Liver (tissue), 9 donors: ENCODE measurements around the gene GREM2. TPM values are rescaled to one million over a fixed set of nuclear protein-coding genes. Genes with fewer than 3 reads are reported as not detected.

ENCODE experiments used
- DNase-seq: peaks from one replicate; pipeline ENCODE4 v3.0.0-alpha.2; 2017; ENCODE audit warnings: low spot score
- H3K27ac ChIP-seq, 2 donors: one replicate each; pipeline ENCODE4 v1.7.0; 2013; ENCODE audit warnings: inconsistent platforms in 2 of 2, low read length in 2 of 2, control low read depth in 1 of 2, low read depth in 1 of 2, mild to moderate bottlenecking in 1 of 2
- H3K27me3 ChIP-seq, 4 donors: one replicate each; pipeline versions ENCODE4 v1.6.1 to v1.7.0; 2013; ENCODE audit warnings: low read length in 3 of 4, inconsistent platforms in 1 of 4, mild to moderate bottlenecking in 1 of 4, moderate library complexity in 1 of 4; ENCODE audit not compliant: control insufficient read depth in 4 of 4, insufficient read depth in 4 of 4
- H3K36me3 ChIP-seq, 4 donors: one replicate each; pipeline versions ENCODE4 v1.6.1 to v1.7.0; 2013; ENCODE audit warnings: low read length in 3 of 4, mild to moderate bottlenecking in 3 of 4, low read depth in 1 of 4, moderate library complexity in 1 of 4; ENCODE audit not compliant: control insufficient read depth in 4 of 4, insufficient read depth in 3 of 4
- H3K4me1 ChIP-seq, 4 donors: one replicate each; pipeline versions ENCODE4 v1.6.1 to v1.7.0; 2013; ENCODE audit warnings: low read length in 3 of 4, mild to moderate bottlenecking in 3 of 4, moderate library complexity in 1 of 4; ENCODE audit not compliant: control insufficient read depth in 4 of 4, insufficient read depth in 4 of 4
- H3K4me3 ChIP-seq, 3 donors: one replicate each; pipeline versions ENCODE4 v1.6.1 to v1.7.0; 2013; ENCODE audit warnings: low read length in 3 of 3, control low read depth in 1 of 3, low read depth in 1 of 3, mild to moderate bottlenecking in 1 of 3
- H3K9ac ChIP-seq, 2 donors: one replicate each; pipeline ENCODE4 v1.7.0; 2013; ENCODE audit warnings: low read length in 2 of 2, mild to moderate bottlenecking in 2 of 2, moderate library complexity in 2 of 2, control low read depth in 1 of 2, low read depth in 1 of 2
- H3K9me3 ChIP-seq, 4 donors: one replicate each; pipeline versions ENCODE4 v1.6.1 to v1.7.0; 2013; ENCODE audit warnings: low read length in 3 of 4; ENCODE audit not compliant: control insufficient read depth in 4 of 4
- CTCF ChIP-seq: fragments of 150-350 bp; IDR thresholded peaks from 2 replicates; pipeline ENCODE4 v1.5.1; 2017; ENCODE audit warnings: improper control_type of control experiment, low read depth, low read length; ENCODE audit not compliant: missing input control
- EGR1 ChIP-seq, 2 donors: IDR thresholded peaks; 2 replicates each; pipeline ENCODE4 v1.6.1; 2016 to 2018; ENCODE audit warnings: antibody characterized with exemption in 2 of 2, low read depth in 2 of 2
- FOXA1 ChIP-seq: IDR thresholded peaks from 2 replicates; pipeline ENCODE4 v1.6.1; 2016; ENCODE audit warnings: antibody characterized with exemption
- FOXA2 ChIP-seq: IDR thresholded peaks from 2 replicates; pipeline ENCODE4 v1.6.1; 2016; ENCODE audit warnings: antibody characterized with exemption
- GABPA ChIP-seq, 2 donors: IDR thresholded peaks in 1 of 2; conservative IDR thresholded peaks in 1 of 2; 2 replicates each; pipeline ENCODE4 v1.6.1; 2016; ENCODE audit warnings: antibody characterized with exemption in 2 of 2, mild to moderate bottlenecking in 1 of 2, moderate library complexity in 1 of 2
- HNF4G ChIP-seq: IDR thresholded peaks from 2 replicates; pipeline ENCODE4 v1.6.1; 2016; ENCODE audit warnings: antibody characterized with exemption
- JUND ChIP-seq, 2 donors: IDR thresholded peaks; 2 replicates each; pipeline ENCODE4 v1.6.1; 2016; ENCODE audit warnings: antibody characterized with exemption in 2 of 2
- NR2F2 ChIP-seq: IDR thresholded peaks from 2 replicates; pipeline ENCODE4 v1.6.1; 2016; ENCODE audit warnings: antibody characterized with exemption
- REST ChIP-seq: IDR thresholded peaks from 2 replicates; pipeline ENCODE4 v1.6.1; 2016; ENCODE audit warnings: antibody characterized with exemption, mild to moderate bottlenecking
- RXRA ChIP-seq, 2 donors: IDR thresholded peaks; 2 replicates each; pipeline ENCODE4 v1.6.1; 2017 to 2018; ENCODE audit warnings: antibody characterized with exemption in 2 of 2, mild to moderate bottlenecking in 1 of 2
- SP1 ChIP-seq: IDR thresholded peaks from 2 replicates; pipeline ENCODE4 v1.6.1; 2018; ENCODE audit warnings: antibody characterized with exemption, mild to moderate bottlenecking
- TAF1 ChIP-seq: conservative IDR thresholded peaks from 2 replicates; pipeline ENCODE4 v1.6.1; 2016; ENCODE audit warnings: antibody characterized with exemption, mild to moderate bottlenecking
- YY1 ChIP-seq: IDR thresholded peaks from 2 replicates; pipeline ENCODE4 v1.6.1; 2016; ENCODE audit warnings: antibody characterized with exemption, mild to moderate bottlenecking
- ZBTB33 ChIP-seq: IDR thresholded peaks from 2 replicates; pipeline ENCODE4 v1.6.1; 2016; ENCODE audit warnings: antibody characterized with exemption
- WGBS: extraction: QIAGEN DNeasy Blood & Tissue Kit; methylation state at CpG from one replicate; pipeline ENCODE4 v1.1.7; 2013; 5-methylcytosine and 5-hydroxymethylcytosine counted together
- polyA plus RNA-seq, 2 donors: library from polyadenylated mRNA; stranded (reverse) in 1 of 2; unstranded in 1 of 2; fragments of 200-250 nt in 1 of 2; fragments of >200 nt in 1 of 2; fragmentation: Nextera tagmentation in 1 of 2; extraction: Ambion mirVana in 1 of 2; gene quantifications; one replicate each; pipeline versions ENCODE4 v1.2.1 to v1.2.3, GENCODE V29; 2013 to 2015
- total RNA-seq, 2 donors: library from RNA; depleted of rRNA; stranded (reverse); fragments of >200 nt; gene quantifications; one replicate each; pipeline ENCODE4 v1.2.3, GENCODE V29; 2014
- TF ChIP-seq, protein P1 (sequence below): IDR thresholded peaks from 2 replicates; pipeline ENCODE4 v1.6.1; 2016; ENCODE audit warnings: antibody characterized with exemption
- TF ChIP-seq, protein P2 (sequence below): IDR thresholded peaks from 2 replicates; pipeline ENCODE4 v1.6.1; 2016; ENCODE audit warnings: antibody characterized with exemption
- donor health status: healthy.
- donor health status: healthy.
- donor health status: healthy.
- donor health status: healthy.
- donor health status: healthy.

Gene GREM2
- total and polyA plus RNA-seq, 4 donors, result 0.19 to 19.5 (median 4.3) TPM

DNA sequence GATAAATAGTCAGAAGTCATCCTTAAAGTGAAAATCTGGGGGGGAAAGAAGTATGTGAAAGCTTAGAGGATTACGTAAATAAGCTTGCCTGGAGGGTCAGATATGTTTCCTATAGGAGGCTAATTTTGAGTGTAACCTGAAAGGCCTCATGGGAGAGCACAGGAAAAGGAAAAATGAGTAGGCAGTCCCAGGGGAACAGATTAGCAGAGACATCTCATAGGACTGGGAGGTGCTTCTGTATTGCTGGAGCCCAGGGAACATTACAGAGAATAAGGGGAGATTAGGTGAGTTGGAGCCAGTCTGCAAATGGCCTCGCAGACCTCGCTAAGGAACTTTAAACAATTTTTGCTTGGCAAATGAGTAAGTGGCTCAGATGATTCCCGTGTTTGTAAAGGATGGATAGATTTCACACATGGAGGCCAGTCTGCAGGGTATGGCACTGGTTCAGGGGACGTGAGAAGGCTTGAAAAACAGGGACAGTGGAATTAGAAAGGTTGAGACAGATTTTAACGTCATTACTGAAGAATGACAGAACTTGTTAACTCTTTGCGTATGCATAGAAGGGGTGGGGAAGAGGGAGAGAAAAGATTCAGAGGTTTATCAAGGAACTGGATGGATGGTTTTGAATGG is 149.1 kb downstream of the GREM2 start:
- Histone ChIP-seq H3K9me3 (no peaks in the 10 kb centered on the region), H3K4me3 (no peak overlapping the region), H3K27ac (no peak overlapping the region), H3K36me3 (no peaks in the 10 kb centered on the region), H3K27me3 (no peaks in the 10 kb centered on the region), H3K4me1 (no peaks in the 10 kb centered on the region), H3K9ac (no peak overlapping the region)
- no peak for DNase-seq
- no peak for TF ChIP-seq GABPA (IDR thresholded peaks at IDR 0.05 in 1 of 2, conservative IDR thresholded peaks at IDR 0.05 in 1 of 2)
- no peak for TF ChIP-seq ZBTB33
- no peak for TF ChIP-seq RXRA (IDR thresholded peaks at IDR 0.05)
- no peak for TF ChIP-seq HNF4G
- no peak for TF ChIP-seq FOXA2
- TF ChIP-seq FOXA1, result no peak
- TF ChIP-seq NR2F2, result no peak
- TF ChIP-seq YY1, result no peak
- no peak for TF ChIP-seq JUND (IDR thresholded peaks at IDR 0.05)
- no peak for TF ChIP-seq TAF1
- TF ChIP-seq SP1, result no peak
- TF ChIP-seq EGR1 (IDR thresholded peaks at IDR 0.05; ENCODE audit: low read depth in 2 of 2), result no peak
- TF ChIP-seq, protein P1, sequence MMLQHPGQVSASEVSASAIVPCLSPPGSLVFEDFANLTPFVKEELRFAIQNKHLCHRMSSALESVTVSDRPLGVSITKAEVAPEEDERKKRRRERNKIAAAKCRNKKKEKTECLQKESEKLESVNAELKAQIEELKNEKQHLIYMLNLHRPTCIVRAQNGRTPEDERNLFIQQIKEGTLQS, result no peak
- TF ChIP-seq, protein P2, sequence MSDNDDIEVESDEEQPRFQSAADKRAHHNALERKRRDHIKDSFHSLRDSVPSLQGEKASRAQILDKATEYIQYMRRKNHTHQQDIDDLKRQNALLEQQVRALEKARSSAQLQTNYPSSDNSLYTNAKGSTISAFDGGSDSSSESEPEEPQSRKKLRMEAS, result no peak
- WGBS, result 83% methylated on average over 7 of the region's 7 CpGs

DNA sequence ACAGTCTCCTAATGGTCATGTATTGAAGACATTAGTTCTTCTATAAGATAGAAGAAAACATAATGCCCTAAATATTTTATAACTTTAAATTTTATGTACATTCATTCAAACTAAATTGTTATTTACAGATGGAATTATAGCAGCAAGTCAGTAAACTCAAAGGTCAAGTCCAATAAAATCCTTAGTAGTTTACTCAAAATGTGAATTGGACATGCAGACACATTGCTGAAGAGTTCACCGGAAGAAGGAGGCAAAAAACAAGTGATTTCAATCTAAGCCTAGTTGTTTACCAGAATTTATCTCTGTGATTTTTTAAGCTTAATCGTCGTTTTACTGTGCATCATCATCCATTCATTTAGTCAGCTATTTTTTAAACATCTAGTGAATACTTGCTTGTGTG is 149.7 kb downstream of the GREM2 start:
- H3K9me3 ChIP-seq, result no peaks in the 10 kb centered on the region
- H3K27me3 ChIP-seq, result no peaks in the 10 kb centered on the region
- WGBS, result 78% methylated on average over 3 of the region's 3 CpGs
- no peak overlapping the region for H3K4me3 ChIP-seq
- no peak overlapping the region for H3K27ac ChIP-seq
- DNase-seq, result no peak
- no peaks in the 10 kb centered on the region for H3K4me1 ChIP-seq
- TF ChIP-seq REST (no peak), SP1 (no peak), EGR1 (IDR thresholded peaks at IDR 0.05; ENCODE audit: low read depth in 2 of 2) (no peak), JUND (IDR thresholded peaks at IDR 0.05) (no peak), ZBTB33 (no peak), TAF1 (no peak), CTCF (no peak)
- H3K36me3 ChIP-seq, result no peaks in the 10 kb centered on the region
- no peak overlapping the region for H3K9ac ChIP-seq
